H1 (cell line): ENCODE results near the gene ZDHHC11. TPM values are rescaled to one million over a fixed set of nuclear protein-coding genes. Genes with fewer than 3 reads are reported as not detected.

Experiments
- CTCF ChIA-PET: fragments of 300-600 bp; sonication (Branson Sonifier 250); formaldehyde crosslinking; loops from one replicate; lab custom pipeline; 2021; ENCODE audit not compliant: partially characterized antibody; lab: Charles Lee
- POLR2A ChIA-PET: fragments of 300-600 bp; sonication (Branson Sonifier 250); formaldehyde crosslinking; loops from one replicate; lab custom pipeline; 2021; ENCODE audit warnings: inconsistent platforms; ENCODE audit not compliant: partially characterized antibody; lab: Charles Lee
- DNase-seq, 2 experiments: peaks; one replicate each; pipeline versions ENCODE4 v3.0.0 to v3.0.0-alpha.2; 2010 to 2022; ENCODE audit warnings: low spot score in 2 of 2, low read depth in 1 of 2, mixed read lengths in 1 of 2
- FAIRE-seq: peaks from 2 replicates; lab custom pipeline; 2011; peaks lifted over from hg19 to GRCh38; lab: Jason Lieb, UNC
- H2AFZ ChIP-seq: 2 replicates; pipeline ENCODE4 v1.8.1; 2012; ENCODE audit warnings: low read length, inconsistent platforms
- H2AK5ac ChIP-seq: 2 replicates; pipeline ENCODE4 v1.6.1; 2013; ENCODE audit warnings: low read depth, low read length
- H2BK120ac ChIP-seq: replicated peaks from 2 replicates; pipeline ENCODE3; 2013; ENCODE audit warnings: low read depth, low read length, inconsistent platforms
- H2BK12ac ChIP-seq: 2 replicates; pipeline ENCODE4 v1.6.1; 2013; ENCODE audit warnings: low read depth, low read length
- H2BK15ac ChIP-seq: 2 replicates; pipeline ENCODE4 v1.6.1; 2013; ENCODE audit warnings: low read length
- H2BK20ac ChIP-seq: 2 replicates; pipeline ENCODE4 v1.6.1; 2013; ENCODE audit warnings: low read length
- H2BK5ac ChIP-seq: 2 replicates; pipeline ENCODE4 v1.6.1; 2013; ENCODE audit warnings: low read depth, low read length
- H3K14ac ChIP-seq: 2 replicates; pipeline ENCODE4 v1.6.1; 2013; ENCODE audit warnings: inconsistent platforms; ENCODE audit not compliant: insufficient read length
- H3K18ac ChIP-seq: 2 replicates; pipeline ENCODE4 v1.6.1; 2013; ENCODE audit warnings: low read length; ENCODE audit errors: extremely low read depth
- H3K23ac ChIP-seq: 2 replicates; pipeline ENCODE4 v1.6.1; 2013; ENCODE audit warnings: inconsistent platforms; ENCODE audit not compliant: insufficient read length
- H3K23me2 ChIP-seq: 2 replicates; pipeline ENCODE4 v1.6.1; 2013; ENCODE audit warnings: low read depth, low read length
- H3K27ac ChIP-seq: 2 replicates; pipeline ENCODE4 v1.6.1; 2011; ENCODE audit warnings: low read depth, low read length, inconsistent platforms
- H3K27me3 ChIP-seq, 4 experiments: replicated peaks in 1 of 4; 1 replicate in 1 of 4; 2 replicates in 3 of 4; pipeline versions ENCODE4 v1.6.1 to v1.8.1; 2011 to 2013; ENCODE audit warnings: low read length in 3 of 4, mild to moderate bottlenecking in 3 of 4, inconsistent platforms in 2 of 4, mixed read lengths in 2 of 4, moderate library complexity in 1 of 4; ENCODE audit not compliant: control insufficient read depth in 3 of 4, insufficient read depth in 3 of 4; ENCODE audit errors: extremely low read depth in 1 of 4
- H3K36me3 ChIP-seq, 4 experiments: 2 replicates each; pipeline versions ENCODE4 v1.6.1 to v1.8.1; 2011 to 2013; ENCODE audit warnings: mild to moderate bottlenecking in 4 of 4, low read length in 3 of 4, moderate library complexity in 2 of 4, control low read depth in 1 of 4, inconsistent platforms in 1 of 4; ENCODE audit not compliant: insufficient read depth in 4 of 4, control insufficient read depth in 2 of 4
- H3K4ac ChIP-seq: replicated peaks from 2 replicates; pipeline ENCODE3; 2013; ENCODE audit warnings: low read length, low read depth, mixed read lengths, inconsistent platforms; ENCODE audit not compliant: insufficient read length
- H3K4me1 ChIP-seq, 4 experiments: replicated peaks in 1 of 4; 1 replicate in 1 of 4; 2 replicates in 3 of 4; pipeline versions ENCODE4 v1.6.1 to v1.8.1; 2011 to 2013; ENCODE audit warnings: low read length in 3 of 4, inconsistent platforms in 2 of 4, mixed read lengths in 1 of 4; ENCODE audit not compliant: insufficient read depth in 4 of 4, control insufficient read depth in 3 of 4
- H3K4me2 ChIP-seq, 2 experiments: 2 replicates each; pipeline versions ENCODE4 v1.6.1 to v1.8.1; 2011 to 2013; ENCODE audit warnings: low read depth in 2 of 2, low read length in 2 of 2, control low read depth in 1 of 2, inconsistent platforms in 1 of 2, mild to moderate bottlenecking in 1 of 2; ENCODE audit not compliant: insufficient read depth in 1 of 2
- H3K4me3 ChIP-seq, 4 experiments: fragments of 200-600, 300-600 bp in 1 of 4; sonication (generic), shearing (Covaris generic), sonication (Bioruptor Twin) in 1 of 4; 2 replicates each; pipeline versions ENCODE4 v1.5.1 to v1.8.1; 2011 to 2016; ENCODE audit warnings: low read length in 4 of 4, low read depth in 3 of 4, control low read depth in 2 of 4, inconsistent platforms in 2 of 4, mild to moderate bottlenecking in 2 of 4, mixed read lengths in 1 of 4, moderate library complexity in 1 of 4; ENCODE audit not compliant: insufficient read depth in 2 of 4; ENCODE audit errors: extremely low read depth in 1 of 4
- H3K56ac ChIP-seq: replicated peaks from 2 replicates; pipeline ENCODE3; 2013; ENCODE audit warnings: low read depth, mild to moderate bottlenecking, mixed read lengths, low read length, inconsistent platforms; ENCODE audit not compliant: insufficient read length
- H3K79me1 ChIP-seq: 2 replicates; pipeline ENCODE4 v1.6.1; 2013; ENCODE audit warnings: low read depth, low read length, control low read depth
- H3K79me2 ChIP-seq, 2 experiments: 2 replicates each; pipeline versions ENCODE4 v1.6.1 to v1.8.1; 2012 to 2013; ENCODE audit warnings: low read length in 2 of 2, mild to moderate bottlenecking in 2 of 2, inconsistent platforms in 1 of 2; ENCODE audit not compliant: insufficient read depth in 2 of 2, control insufficient read depth in 1 of 2
- H3K9ac ChIP-seq, 4 experiments: replicated peaks in 1 of 4; 1 replicate in 1 of 4; 2 replicates in 3 of 4; pipeline versions ENCODE4 v1.6.1 to v1.8.1; 2011 to 2013; ENCODE audit warnings: low read depth in 3 of 4, low read length in 3 of 4, control low read depth in 2 of 4, mild to moderate bottlenecking in 2 of 4, moderate library complexity in 2 of 4, inconsistent platforms in 1 of 4; ENCODE audit errors: extremely low read depth in 1 of 4
- H3K9me3 ChIP-seq, 2 experiments: 2 replicates each; pipeline versions ENCODE4 v1.6.1 to v1.8.1; 2012 to 2013; ENCODE audit warnings: mild to moderate bottlenecking in 2 of 2, moderate library complexity in 2 of 2, control low read depth in 1 of 2, inconsistent platforms in 1 of 2, low read depth in 1 of 2, low read length in 1 of 2, mixed read lengths in 1 of 2; ENCODE audit not compliant: insufficient read depth in 2 of 2
- H4K20me1 ChIP-seq, 2 experiments: replicated peaks in 1 of 2; 2 replicates each; pipeline versions ENCODE3 to v1.8.1; 2011 to 2013; ENCODE audit warnings: inconsistent platforms in 2 of 2, low read length in 2 of 2, mild to moderate bottlenecking in 1 of 2; ENCODE audit not compliant: insufficient read depth in 2 of 2, control insufficient read depth in 1 of 2
- H4K5ac ChIP-seq: 2 replicates; pipeline ENCODE4 v1.6.1; 2013; ENCODE audit warnings: low read length, low read depth, mixed read lengths, inconsistent platforms; ENCODE audit not compliant: insufficient read length
- H4K8ac ChIP-seq: 2 replicates; pipeline ENCODE4 v1.8.0; 2013; ENCODE audit warnings: mild to moderate bottlenecking, moderate library complexity, low read length, inconsistent platforms; ENCODE audit not compliant: insufficient read depth; ENCODE audit errors: extremely low read depth
- H4K91ac ChIP-seq: replicated peaks from 2 replicates; pipeline ENCODE3; 2013; ENCODE audit warnings: low read length, mixed read lengths, inconsistent platforms; ENCODE audit not compliant: insufficient read length
- ASH2L ChIP-seq: fragments of 200-600, 300-600 bp; sonication (generic); IDR thresholded peaks from one replicate; pipeline ENCODE4 v1.7.1; 2017; ENCODE audit warnings: low read length
- CHD2 ChIP-seq: IDR thresholded peaks from 2 replicates; pipeline ENCODE4 v1.6.1; 2012; ENCODE audit warnings: low read length, improper control_type of control experiment
- EGR1 ChIP-seq: IDR thresholded peaks from 2 replicates; pipeline ENCODE4 v1.6.1; 2011; ENCODE audit warnings: low read depth, low read length, borderline replicate concordance
- GABPA ChIP-seq: IDR thresholded peaks from 2 replicates; pipeline ENCODE4 v1.6.1; 2011; ENCODE audit warnings: mild to moderate bottlenecking, low read length, moderate library complexity, borderline replicate concordance; ENCODE audit not compliant: insufficient read depth
- JUN ChIP-seq: IDR thresholded peaks from 2 replicates; pipeline ENCODE4 v1.6.1; 2011; ENCODE audit warnings: low read depth, mild to moderate bottlenecking, improper control_type of control experiment, low read length
- SP4 ChIP-seq: IDR thresholded peaks from 2 replicates; pipeline ENCODE4 v1.6.1; 2012; ENCODE audit warnings: low read length, inconsistent platforms
- WGBS, 2 experiments: shearing (Covaris generic) in 1 of 2; methylation state at CpG; one replicate each; pipeline versions ENCODE4 v1.1.6 to v1.1.7; 2013 to 2015; ENCODE audit warnings: low lambda C conversion rate in 2 of 2, mixed read lengths in 2 of 2, inconsistent platforms in 1 of 2, low coverage in 1 of 2, missing lambda C conversion rate in 1 of 2; ENCODE audit not compliant: insufficient replicate concordance in 2 of 2, insufficient coverage in 1 of 2, insufficient read length in 1 of 2; ENCODE audit errors: extremely low coverage in 1 of 2, missing lambda C conversion rate in 1 of 2; 5-methylcytosine and 5-hydroxymethylcytosine counted together
- polyA plus RNA-seq, 7 experiments: library from polyadenylated mRNA; depleted of rRNA in 3 of 7; stranded (reverse) in 5 of 7; unstranded in 2 of 7; fragments of >200 nt in 5 of 7; fragments of 200-250 nt in 2 of 7; gene quantifications; 1 replicate in 5 of 7; 2 replicates in 1 of 7; 4 replicates in 1 of 7; pipeline versions ENCODE4 v1.2.1 to v1.2.3, GENCODE V29; 2011 to 2013; ENCODE audit warnings: missing spikeins in 2 of 7, mixed read lengths in 2 of 7
- total RNA-seq: library from RNA; stranded (reverse); fragmentation: NEBNext Ultra II Directional; extraction: Animal tissue kit (Norgen Biotek cat#: 25700); gene quantifications from 2 replicates; pipeline ENCODE4 v1.2.1, GENCODE V29; 2021
- TF ChIP-seq, protein P1 (sequence below): IDR thresholded peaks from 2 replicates; pipeline ENCODE4 v1.6.1; 2012; ENCODE audit warnings: inconsistent platforms
- TF ChIP-seq, protein P2 (sequence below): IDR thresholded peaks from 2 replicates; pipeline ENCODE4 v1.6.1; 2011; ENCODE audit warnings: low read length, improper control_type of control experiment

ZDHHC11 gene
- total and polyA plus RNA-seq, 2 of the 8 experiments (the other 6 are each of a cell fraction or from before 2014, with no cell fraction given): 4.7 to 16.6 TPM

DNA sequence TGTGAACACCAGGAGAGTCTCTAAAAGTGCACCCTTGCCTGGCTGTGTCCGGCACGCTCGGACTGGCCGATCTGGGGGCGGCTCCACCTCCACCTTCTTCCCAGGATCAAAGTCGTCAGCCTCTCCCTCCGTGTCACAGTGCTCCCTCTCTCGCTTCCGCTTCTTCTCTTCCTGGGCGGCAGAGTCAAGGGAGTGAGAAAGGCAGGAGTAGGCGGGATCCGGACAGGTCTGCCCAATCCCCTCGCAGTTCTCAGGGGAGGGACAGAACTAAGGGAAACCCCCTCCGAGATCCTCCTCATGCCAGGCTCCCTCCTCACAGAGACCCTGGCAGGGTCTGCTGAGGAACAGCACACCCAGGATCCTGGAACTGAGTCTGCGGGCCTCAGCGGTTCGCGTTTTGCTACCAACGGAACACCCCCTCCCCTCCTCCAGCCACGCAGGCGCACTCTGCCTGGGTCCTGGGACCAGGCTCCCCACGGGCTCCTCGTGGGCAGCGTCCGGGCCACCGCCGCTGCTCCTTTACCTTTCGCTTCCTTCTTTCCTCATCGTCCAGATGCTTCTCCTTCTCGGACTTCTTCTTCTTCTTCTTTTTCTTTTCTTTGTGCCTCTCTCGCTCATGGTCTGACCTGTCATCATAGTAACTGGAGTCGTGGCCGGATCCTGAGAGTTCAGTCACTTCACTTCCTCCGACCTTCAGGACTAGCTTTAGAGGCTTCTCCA, 40.5 kb upstream of the ZDHHC11 start:
- Histone ChIP-seq H4K20me1 (peaks cover 10 to 15% of the 10 kb centered on the region in 2 experiments), H3K27me3 (no peaks in the 10 kb centered on the region), H3K4me2 (peak overlapping the region; percentile 94 to 100), H3K9me3 (no peaks in the 10 kb centered on the region), H4K91ac (peak overlapping the region; percentile 15), H2AFZ (no peak overlapping the region), H2BK20ac (no peak overlapping the region), H2BK5ac (peak overlapping the region; percentile 38; the same call in 1 of the 2 replicates), H3K56ac (no peak overlapping the region), H3K4me3 (peak overlapping the region; percentile 86 to 95 (median 90); a peak in 7 of 8 replicates), H3K27ac (no peak overlapping the region), H3K18ac (no peak overlapping the region), H3K79me1 (peaks cover 14% of the 10 kb centered on the region), H3K4me1 (peaks cover 0 to 13% (median 7%) of the 10 kb centered on the region in 4 experiments; a peak in 6 of 7 replicates), H3K9ac (peak overlapping the region; percentile 75 to 88 (median 86); a peak in 6 of 7 replicates), H3K36me3 (peaks cover 29 to 64% (median 54%) of the 10 kb centered on the region in 4 experiments), H2BK15ac (no peak overlapping the region), H3K23ac (no peak overlapping the region), H4K8ac (no peak overlapping the region), H2BK120ac (no peak overlapping the region), H3K4ac (no peak overlapping the region), H4K5ac (peak overlapping the region; percentile 21), H2AK5ac (0 out of 2 replicates have a peak overlapping the region, but pooled peaks have one; percentile 94), H3K14ac (no peak overlapping the region), H3K23me2 (peaks cover 11% of the 10 kb centered on the region), H3K79me2 (peaks cover 14 to 67% of the 10 kb centered on the region in 2 experiments), H2BK12ac (0 out of 2 replicates have a peak overlapping the region, but pooled peaks have one; percentile 30)
- no peak for TF ChIP-seq GABPA
- TF ChIP-seq SP4: no peak
- TF ChIP-seq, protein P1, sequence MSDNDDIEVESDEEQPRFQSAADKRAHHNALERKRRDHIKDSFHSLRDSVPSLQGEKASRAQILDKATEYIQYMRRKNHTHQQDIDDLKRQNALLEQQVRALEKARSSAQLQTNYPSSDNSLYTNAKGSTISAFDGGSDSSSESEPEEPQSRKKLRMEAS: no peak
- TF ChIP-seq, protein P2, sequence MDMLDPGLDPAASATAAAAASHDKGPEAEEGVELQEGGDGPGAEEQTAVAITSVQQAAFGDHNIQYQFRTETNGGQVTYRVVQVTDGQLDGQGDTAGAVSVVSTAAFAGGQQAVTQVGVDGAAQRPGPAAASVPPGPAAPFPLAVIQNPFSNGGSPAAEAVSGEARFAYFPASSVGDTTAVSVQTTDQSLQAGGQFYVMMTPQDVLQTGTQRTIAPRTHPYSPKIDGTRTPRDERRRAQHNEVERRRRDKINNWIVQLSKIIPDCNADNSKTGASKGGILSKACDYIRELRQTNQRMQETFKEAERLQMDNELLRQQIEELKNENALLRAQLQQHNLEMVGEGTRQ: no peak
- TF ChIP-seq CHD2: no peak
- TF ChIP-seq EGR1: no peak
- TF ChIP-seq ASH2L: no peak
- no peak for TF ChIP-seq JUN
- POLR2A ChIA-PET: interaction anchor here (1.0 to 8.8 kb wide), 11 partner anchors 10 to 163 kb away, joined by 3 to 46 read pairs (median 4); no protein-coding TSS in a partner anchor
- DNase-seq (peak in 1 of 2 experiments; percentile 58), FAIRE-seq (no peak)
- CTCF ChIA-PET: interaction anchor here (0.6 to 6.9 kb wide), 4 partner anchors 11 to 221 kb away, joined by 3 to 38 read pairs (median 6); no protein-coding TSS in a partner anchor
- 91% methylated on average over 31 of the region's 34 CpGs; no CpG with 5 or more reads in 1 of the 2 experiments for WGBS, 2 experiments
